Neural cell (in vitro differentiated cells): ENCODE data around the gene COPS9. TPM values are rescaled to one million over a fixed set of nuclear protein-coding genes. Genes with fewer than 3 reads are reported as not detected.

Experiments
- H2AFZ ChIP-seq: fragments of 200-600, 300-800 bp; sonication (generic), shearing (Covaris generic); 2 replicates; pipeline ENCODE4 v1.6.0; 2014; ENCODE audit warnings: low read depth, mild to moderate bottlenecking, antibody characterized with exemption, low read length, moderate library complexity
- H3F3A ChIP-seq: fragments of 200-600 bp; shearing (Covaris generic); 2 replicates; pipeline ENCODE4 v1.6.1; 2016; ENCODE audit warnings: mild to moderate bottlenecking, moderate library complexity, mixed read lengths, antibody characterized with exemption, low read length; ENCODE audit not compliant: insufficient read depth, poor library complexity, severe bottlenecking
- H3K27ac ChIP-seq: fragments of 200-600, 300-800 bp; sonication (generic), shearing (Covaris generic); 2 replicates; pipeline ENCODE4 v1.5.1; 2014; ENCODE audit warnings: mild to moderate bottlenecking, low read length, moderate library complexity
- H3K27me3 ChIP-seq: fragments of 300-800, 200-600 bp; sonication (generic), shearing (Covaris generic); 2 replicates; pipeline ENCODE4 v1.6.0; 2014; ENCODE audit warnings: mild to moderate bottlenecking, low read depth, low read length, moderate library complexity; ENCODE audit not compliant: insufficient read depth
- H3K36me3 ChIP-seq: fragments of 300-800, 200-600 bp; sonication (generic), shearing (Covaris generic); 2 replicates; pipeline ENCODE4 v1.5.1; 2014; ENCODE audit warnings: mild to moderate bottlenecking, antibody characterized with exemption, low read length, moderate library complexity; ENCODE audit not compliant: insufficient read depth
- H3K4me2 ChIP-seq: fragments of 300-800, 200-600 bp; sonication (generic), shearing (Covaris generic); 2 replicates; pipeline ENCODE4 v1.6.0; 2014; ENCODE audit warnings: mild to moderate bottlenecking, low read length
- H3K4me3 ChIP-seq: fragments of 300-800, 200-600 bp; sonication (generic), shearing (Covaris generic); 2 replicates; pipeline ENCODE4 v1.5.1; 2014; ENCODE audit warnings: mild to moderate bottlenecking, low read length, moderate library complexity
- H3K79me2 ChIP-seq: fragments of 200-600 bp; shearing (Covaris generic); replicated peaks from 2 replicates; pipeline ENCODE4 v1.6.0; 2014; ENCODE audit warnings: mild to moderate bottlenecking, low read length, moderate library complexity; ENCODE audit not compliant: insufficient read depth
- H3K9ac ChIP-seq: fragments of 300-800, 200-600 bp; sonication (generic), shearing (Covaris generic); 2 replicates; pipeline ENCODE4 v1.6.1; 2016; ENCODE audit warnings: mild to moderate bottlenecking, low read length, mixed read lengths
- H3K9me2 ChIP-seq: fragments of 200-600 bp; shearing (Covaris generic); 2 replicates; pipeline ENCODE4 v1.6.1; 2016; ENCODE audit warnings: mild to moderate bottlenecking, low read length, mixed read lengths; ENCODE audit not compliant: insufficient read depth
- H3K9me3 ChIP-seq: fragments of 200-600, 300-800 bp; sonication (generic), shearing (Covaris generic); 2 replicates; pipeline ENCODE4 v1.6.1; 2016; ENCODE audit warnings: mild to moderate bottlenecking, mixed run types, low read length, moderate library complexity, mixed read lengths
- H4K20me1 ChIP-seq: fragments of 200-600 bp; shearing (Covaris generic); 2 replicates; pipeline ENCODE4 v1.6.1; 2016; ENCODE audit warnings: mild to moderate bottlenecking, mixed run types; ENCODE audit not compliant: insufficient read depth
- EP300 ChIP-seq: fragments of 450-650 bp; conservative IDR thresholded peaks from 2 replicates; pipeline ENCODE4 v1.6.1; 2014; ENCODE audit warnings: antibody characterized with exemption, mild to moderate bottlenecking, moderate library complexity; ENCODE audit not compliant: poor library complexity, severe bottlenecking
- EZH2 ChIP-seq: fragments of 200-600, 300-800 bp; shearing (Covaris generic), sonication (generic); IDR thresholded peaks from 2 replicates; pipeline ENCODE4 v1.6.1; 2014; ENCODE audit warnings: antibody characterized with exemption, low read length, borderline replicate concordance, mild to moderate bottlenecking; ENCODE audit not compliant: insufficient read depth, poor library complexity, severe bottlenecking
- MXI1 ChIP-seq: fragments of 450-650 bp; conservative IDR thresholded peaks from 2 replicates; pipeline ENCODE4 v1.6.1; 2014; ENCODE audit warnings: antibody characterized with exemption, mild to moderate bottlenecking; ENCODE audit not compliant: poor library complexity, severe bottlenecking
- POLR2AphosphoS5 ChIP-seq: IDR thresholded peaks from 2 replicates; pipeline ENCODE4 v1.6.1; 2012
- RAD21 ChIP-seq: fragments of 450-650 bp; conservative IDR thresholded peaks from 2 replicates; pipeline ENCODE4 v1.6.1; 2014; ENCODE audit warnings: antibody characterized with exemption, mild to moderate bottlenecking, moderate library complexity
- REST ChIP-seq: IDR thresholded peaks from 2 replicates; pipeline ENCODE4 v1.6.1; 2012; ENCODE audit warnings: borderline replicate concordance
- SMC3 ChIP-seq: fragments of 450-650 bp; conservative IDR thresholded peaks from 2 replicates; pipeline ENCODE4 v1.6.1; 2014; ENCODE audit warnings: antibody characterized with exemption, mild to moderate bottlenecking, moderate library complexity; ENCODE audit not compliant: poor library complexity
- TAF1 ChIP-seq: IDR thresholded peaks from 2 replicates; pipeline ENCODE4 v1.6.1; 2012; ENCODE audit warnings: low read depth
- polyA plus RNA-seq: library from polyadenylated mRNA; depleted of rRNA; stranded (reverse); fragments of >200 nt; gene quantifications from 2 replicates; pipeline ENCODE4 v1.2.3, GENCODE V29; 2014
- TF ChIP-seq, protein P1 (sequence below): fragments of 450-650 bp; IDR thresholded peaks from 2 replicates; pipeline ENCODE4 v1.5.1; 2014; ENCODE audit warnings: antibody characterized with exemption, mild to moderate bottlenecking, moderate library complexity; ENCODE audit not compliant: poor library complexity, severe bottlenecking

The COPS9 gene
- polyA plus RNA-seq, 1 donor from 2014 or later = 359 TPM

DNA sequence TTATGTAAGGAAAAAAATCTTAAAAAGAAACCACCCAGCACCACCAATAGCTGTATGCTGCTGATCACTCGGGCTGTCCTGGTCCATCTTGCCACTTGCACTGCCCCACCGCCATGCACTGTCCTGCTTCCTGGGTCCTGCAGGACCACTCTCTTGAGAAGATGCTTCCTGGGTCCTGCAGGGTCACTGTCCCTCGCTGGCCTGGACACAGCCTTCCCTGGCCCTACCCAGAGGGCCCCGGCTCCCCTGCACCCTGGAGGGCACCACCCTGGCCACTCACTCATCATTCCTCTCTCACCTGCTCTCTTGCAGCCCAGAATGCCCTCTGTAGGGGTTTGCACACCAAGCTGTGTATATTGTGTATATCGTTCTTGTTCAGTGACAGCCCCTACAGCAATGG is 6.8 kb upstream of the COPS9 start:
- no peaks in the 10 kb centered on the region for H3K9me2 ChIP-seq
- H3K79me2 ChIP-seq = no peaks in the 10 kb centered on the region
- no peak overlapping the region for H3K9ac ChIP-seq
- TF ChIP-seq EZH2 (no peak), REST (no peak), RAD21 (no peak), TAF1 (no peak), POLR2AphosphoS5 (no peak), SMC3 (no peak)
- TF ChIP-seq, protein P1, sequence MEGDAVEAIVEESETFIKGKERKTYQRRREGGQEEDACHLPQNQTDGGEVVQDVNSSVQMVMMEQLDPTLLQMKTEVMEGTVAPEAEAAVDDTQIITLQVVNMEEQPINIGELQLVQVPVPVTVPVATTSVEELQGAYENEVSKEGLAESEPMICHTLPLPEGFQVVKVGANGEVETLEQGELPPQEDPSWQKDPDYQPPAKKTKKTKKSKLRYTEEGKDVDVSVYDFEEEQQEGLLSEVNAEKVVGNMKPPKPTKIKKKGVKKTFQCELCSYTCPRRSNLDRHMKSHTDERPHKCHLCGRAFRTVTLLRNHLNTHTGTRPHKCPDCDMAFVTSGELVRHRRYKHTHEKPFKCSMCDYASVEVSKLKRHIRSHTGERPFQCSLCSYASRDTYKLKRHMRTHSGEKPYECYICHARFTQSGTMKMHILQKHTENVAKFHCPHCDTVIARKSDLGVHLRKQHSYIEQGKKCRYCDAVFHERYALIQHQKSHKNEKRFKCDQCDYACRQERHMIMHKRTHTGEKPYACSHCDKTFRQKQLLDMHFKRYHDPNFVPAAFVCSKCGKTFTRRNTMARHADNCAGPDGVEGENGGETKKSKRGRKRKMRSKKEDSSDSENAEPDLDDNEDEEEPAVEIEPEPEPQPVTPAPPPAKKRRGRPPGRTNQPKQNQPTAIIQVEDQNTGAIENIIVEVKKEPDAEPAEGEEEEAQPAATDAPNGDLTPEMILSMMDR = no peak
- H4K20me1 ChIP-seq = no peaks in the 10 kb centered on the region
- no peaks in the 10 kb centered on the region for H3K27me3 ChIP-seq
- no peak overlapping the region for H3K27ac ChIP-seq
- H3F3A ChIP-seq = no peaks in the 10 kb centered on the region
- no peaks in the 10 kb centered on the region for H3K36me3 ChIP-seq
- H3K9me3 ChIP-seq = no peaks in the 10 kb centered on the region
- H3K4me2 ChIP-seq = no peak overlapping the region
- no peak overlapping the region for H2AFZ ChIP-seq
- H3K4me3 ChIP-seq = no peak overlapping the region

GRCh38 chr2:240142256-240142775 is 6.2 kb upstream of the COPS9 start:
- H3K27ac ChIP-seq = no peak overlapping the region
- no peaks in the 10 kb centered on the region for H3K36me3 ChIP-seq
- no peaks in the 10 kb centered on the region for H3K27me3 ChIP-seq
- no peak overlapping the region for H2AFZ ChIP-seq
- no peak overlapping the region for H3K4me2 ChIP-seq
- H3F3A ChIP-seq = no peaks in the 10 kb centered on the region
- H3K79me2 ChIP-seq = no peaks in the 10 kb centered on the region
- no peaks in the 10 kb centered on the region for H3K9me2 ChIP-seq
- no peak overlapping the region for H3K4me3 ChIP-seq
- no peak overlapping the region for H3K9ac ChIP-seq
- H3K9me3 ChIP-seq = no peaks in the 10 kb centered on the region
- no peak for TF ChIP-seq MXI1
- TF ChIP-seq POLR2AphosphoS5 = no peak
- no peak for TF ChIP-seq EP300
- TF ChIP-seq, protein P1 = no peak
- no peak for TF ChIP-seq REST
- no peak for TF ChIP-seq EZH2
- TF ChIP-seq TAF1 = no peak
- TF ChIP-seq RAD21 = no peak
- no peak for TF ChIP-seq SMC3
- no peaks in the 10 kb centered on the region for H4K20me1 ChIP-seq
